Measurements from ENCODE around the gene GNPAT. TPM values are rescaled to one million over a fixed set of nuclear protein-coding genes. Genes with fewer than 3 reads are reported as not detected.

Gene GNPAT
- total and polyA plus RNA-seq, 2 experiments from 2014 or later = 32.8 to 45.4 TPM

GRCh38 chr1:231206856-231207255, 34.2 kb upstream of the GNPAT start:
- H4K20me1 ChIP-seq (replicated peaks; ENCODE audit: insufficient read depth) = no peaks in the 10 kb centered on the region
- peaks cover 27% of the 10 kb centered on the region for H3K27me3 Mint-ChIP-seq (ENCODE audit: insufficient read depth, low read depth, poor library complexity)
- no peak overlapping the region for H3K4me3 ChIP-seq
- H2AFZ ChIP-seq = no peak overlapping the region
- no peaks in the 10 kb centered on the region for H3K36me3 ChIP-seq (ENCODE audit: insufficient read depth)
- DNase-seq (ENCODE audit: low spot score) = peak; percentile 28
- no peaks in the 10 kb centered on the region for H3K9me3 Mint-ChIP-seq
- H3K4me1 Mint-ChIP-seq = peaks cover 3% of the 10 kb centered on the region
- H3K4me1 ChIP-seq (ENCODE audit: insufficient read depth) = peaks cover under 1% of the 10 kb centered on the region; the same call in 1 of the 2 replicates
- no peak overlapping the region for H3K27ac Mint-ChIP-seq
- TF ChIP-seq CTCF (conservative IDR thresholded peaks at IDR 0.05; ENCODE audit: low read depth in 2 of 2) = peak in 1 of 2 experiments; percentile 60; a peak in 2 of 4 replicates
- TF ChIP-seq EZH2phosphoT487 (IDR thresholded peaks at IDR 0.05; ENCODE audit: unreplicated experiment) = no peak
- TF ChIP-seq ZNF462 (CRISPR knock-in tag; IDR thresholded peaks at IDR 0.05) = no peak
- no peaks in the 10 kb centered on the region for H3K9me2 ChIP-seq (ENCODE audit: insufficient read depth)
- peaks cover 17% of the 10 kb centered on the region for H3K27me3 ChIP-seq (ENCODE audit: insufficient read depth)
- H3K36me3 Mint-ChIP-seq (ENCODE audit: low read depth) = no peaks in the 10 kb centered on the region
- H3F3A ChIP-seq (replicated peaks; ENCODE audit: low read depth) = no peaks in the 10 kb centered on the region
- peak; percentile 31 for ATAC-seq
- no peak overlapping the region for H3K27ac ChIP-seq (ENCODE audit: low read depth)
- no peak overlapping the region for H3K4me2 ChIP-seq
- no peaks in the 10 kb centered on the region for H3K79me2 ChIP-seq (replicated peaks; ENCODE audit: insufficient read depth)
- H3K4me3 Mint-ChIP-seq = no peak overlapping the region

GRCh38 chr1:231207437-231207836, 33.6 kb upstream of the GNPAT start:
- H3K36me3 ChIP-seq (ENCODE audit: insufficient read depth) = no peaks in the 10 kb centered on the region
- peaks cover 22% of the 10 kb centered on the region for H3K27me3 ChIP-seq (ENCODE audit: insufficient read depth)
- no peaks in the 10 kb centered on the region for H3K79me2 ChIP-seq (replicated peaks; ENCODE audit: insufficient read depth)
- H3K27me3 Mint-ChIP-seq (ENCODE audit: insufficient read depth, low read depth, poor library complexity) = peaks cover 33% of the 10 kb centered on the region
- no peak for ATAC-seq
- H3K9me3 Mint-ChIP-seq = no peaks in the 10 kb centered on the region
- peaks cover 8% of the 10 kb centered on the region for H3K4me1 Mint-ChIP-seq
- no peaks in the 10 kb centered on the region for H3F3A ChIP-seq (replicated peaks; ENCODE audit: low read depth)
- H3K27ac ChIP-seq (ENCODE audit: low read depth) = no peak overlapping the region
- TF ChIP-seq NANOG (IDR thresholded peaks at IDR 0.05; ENCODE audit: borderline replicate concordance) = no peak
- TF ChIP-seq REST (IDR thresholded peaks at IDR 0.05; ENCODE audit: unreplicated experiment) = no peak
- no peaks in the 10 kb centered on the region for H4K20me1 ChIP-seq (replicated peaks; ENCODE audit: insufficient read depth)
- H3K9me2 ChIP-seq (ENCODE audit: insufficient read depth) = no peaks in the 10 kb centered on the region
- H3K4me1 ChIP-seq (ENCODE audit: insufficient read depth) = peaks cover 4% of the 10 kb centered on the region; the same call in 1 of the 2 replicates
- no peak for DNase-seq (ENCODE audit: low spot score)
- H3K4me3 Mint-ChIP-seq = no peak overlapping the region
- no peak overlapping the region for H3K4me3 ChIP-seq
- H3K36me3 Mint-ChIP-seq (ENCODE audit: low read depth) = no peaks in the 10 kb centered on the region
- H3K27ac Mint-ChIP-seq = no peak overlapping the region
- no peak overlapping the region for H3K4me2 ChIP-seq
- no peak overlapping the region for H2AFZ ChIP-seq

All from GM23338 (cell line).